Measurements from ENCODE around the gene ADAMTS18. TPM values are rescaled to one million over a fixed set of nuclear protein-coding genes. Genes with fewer than 3 reads are reported as not detected.

ADAMTS18 gene
- total and polyA plus RNA-seq, 2 of the 8 experiments (the other 6 are each of a cell fraction or from before 2014, with no cell fraction given) = 0.05 to 0.19 TPM

GRCh38 chr16:77236063-77236511, 198.7 kb downstream of the ADAMTS18 start:
- no peak overlapping the region for H2AK5ac ChIP-seq (ENCODE audit: low read depth, low read length)
- 9% methylated on average over 21 of the region's 21 CpGs; no CpG with 5 or more reads in 1 of the 2 experiments for WGBS, 2 experiments (ENCODE audit: extremely low coverage in 1 of 2, insufficient coverage in 1 of 2, insufficient read length in 1 of 2, insufficient replicate concordance in 2 of 2, low coverage in 1 of 2, low lambda C conversion rate in 2 of 2, missing lambda C conversion rate in 1 of 2)
- H4K8ac ChIP-seq (ENCODE audit: extremely low read depth, insufficient read depth, low read length) = no peak overlapping the region
- no peak overlapping the region for H3K14ac ChIP-seq (ENCODE audit: insufficient read length)
- H2BK15ac ChIP-seq (ENCODE audit: low read length) = no peak overlapping the region
- H3K36me3 ChIP-seq (ENCODE audit: control insufficient read depth in 2 of 4, insufficient read depth in 4 of 4, low read length in 3 of 4) = no peaks in the 10 kb centered on the region
- no peak overlapping the region for H3K4ac ChIP-seq (replicated peaks; ENCODE audit: insufficient read length, low read depth, low read length)
- no peaks in the 10 kb centered on the region; a peak in 1 of 7 replicates for H3K27me3 ChIP-seq (replicated peaks in 1 of 4; ENCODE audit: control insufficient read depth in 3 of 4, extremely low read depth in 1 of 4, insufficient read depth in 3 of 4, low read length in 3 of 4)
- FAIRE-seq (peak; percentile 80), DNase-seq (ENCODE audit: low read depth in 1 of 2, low spot score in 2 of 2) (peak; percentile 79 to 98)
- no peak overlapping the region for H2BK12ac ChIP-seq (ENCODE audit: low read depth, low read length)
- no peaks in the 10 kb centered on the region for H3K9me3 ChIP-seq (ENCODE audit: insufficient read depth in 2 of 2, low read depth in 1 of 2, low read length in 1 of 2)
- peak overlapping the region; percentile 81 for H4K91ac ChIP-seq (replicated peaks; ENCODE audit: insufficient read length, low read length)
- no peak overlapping the region for H2BK120ac ChIP-seq (replicated peaks; ENCODE audit: low read depth, low read length)
- peaks cover 0 to 11% (median 7%) of the 10 kb centered on the region in 4 experiments; a peak in 4 of 7 replicates for H3K4me1 ChIP-seq (replicated peaks in 1 of 4; ENCODE audit: control insufficient read depth in 3 of 4, insufficient read depth in 4 of 4, low read length in 3 of 4)
- no peak overlapping the region for H2BK5ac ChIP-seq (ENCODE audit: low read depth, low read length)
- no peak overlapping the region for H3K23ac ChIP-seq (ENCODE audit: insufficient read length)
- ChIA-PET POLR2A (ENCODE audit: partially characterized antibody) (no interaction called here), CTCF (ENCODE audit: partially characterized antibody) (interaction anchor here (0.6 to 10.3 kb wide), 38 partner anchors 8 to 818 kb away, joined by 3 to 234 read pairs (median 4); partner anchors contain the start of gene ADAMTS18)
- H3K79me2 ChIP-seq (ENCODE audit: control insufficient read depth in 1 of 2, insufficient read depth in 2 of 2, low read length in 2 of 2) = no peaks in the 10 kb centered on the region
- H3K56ac ChIP-seq (replicated peaks; ENCODE audit: insufficient read length, low read depth, low read length) = no peak overlapping the region
- H3K18ac ChIP-seq (ENCODE audit: extremely low read depth, low read length) = no peak overlapping the region
- no peak overlapping the region for H3K9ac ChIP-seq (replicated peaks in 1 of 4; ENCODE audit: extremely low read depth in 1 of 4, low read depth in 3 of 4, low read length in 3 of 4)
- H4K20me1 ChIP-seq (replicated peaks in 1 of 2; ENCODE audit: control insufficient read depth in 1 of 2, insufficient read depth in 2 of 2, low read length in 2 of 2) = no peaks in the 10 kb centered on the region
- H2AFZ ChIP-seq (ENCODE audit: low read length) = no peak overlapping the region; the same call in none of the 2 replicates
- no peak overlapping the region for H4K5ac ChIP-seq (ENCODE audit: insufficient read length, low read depth, low read length)
- H3K23me2 ChIP-seq (ENCODE audit: low read depth, low read length) = no peaks in the 10 kb centered on the region
- H3K4me2 ChIP-seq (ENCODE audit: insufficient read depth in 1 of 2, low read depth in 2 of 2, low read length in 2 of 2) = no peak overlapping the region
- no peaks in the 10 kb centered on the region for H3K79me1 ChIP-seq (ENCODE audit: low read depth, low read length)
- no peak overlapping the region; the same call in 1 of the 2 replicates for H2BK20ac ChIP-seq (ENCODE audit: low read length)
- no peak overlapping the region for H3K4me3 ChIP-seq (ENCODE audit: extremely low read depth in 1 of 4, insufficient read depth in 2 of 4, low read depth in 3 of 4, low read length in 4 of 4)
- H3K27ac ChIP-seq (ENCODE audit: low read depth, low read length) = no peak overlapping the region
- TF ChIP-seq, protein P1, sequence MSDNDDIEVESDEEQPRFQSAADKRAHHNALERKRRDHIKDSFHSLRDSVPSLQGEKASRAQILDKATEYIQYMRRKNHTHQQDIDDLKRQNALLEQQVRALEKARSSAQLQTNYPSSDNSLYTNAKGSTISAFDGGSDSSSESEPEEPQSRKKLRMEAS (IDR thresholded peaks at IDR 0.05) = peak; percentile 82
- peak in 1 of 2 experiments; percentile 44; a peak in 1 of 3 replicates for TF ChIP-seq EP300 (IDR thresholded peaks at IDR 0.05; ENCODE audit: borderline replicate concordance in 1 of 2, low read depth in 2 of 2, low read length in 2 of 2)
- no peak for TF ChIP-seq TAF7 (optimal IDR thresholded peaks at IDR 0.05; ENCODE audit: borderline replicate concordance, low read depth, low read length)
- peak; percentile 66 for TF ChIP-seq E2F6 (IDR thresholded peaks at IDR 0.05)
- TF ChIP-seq, protein P2, sequence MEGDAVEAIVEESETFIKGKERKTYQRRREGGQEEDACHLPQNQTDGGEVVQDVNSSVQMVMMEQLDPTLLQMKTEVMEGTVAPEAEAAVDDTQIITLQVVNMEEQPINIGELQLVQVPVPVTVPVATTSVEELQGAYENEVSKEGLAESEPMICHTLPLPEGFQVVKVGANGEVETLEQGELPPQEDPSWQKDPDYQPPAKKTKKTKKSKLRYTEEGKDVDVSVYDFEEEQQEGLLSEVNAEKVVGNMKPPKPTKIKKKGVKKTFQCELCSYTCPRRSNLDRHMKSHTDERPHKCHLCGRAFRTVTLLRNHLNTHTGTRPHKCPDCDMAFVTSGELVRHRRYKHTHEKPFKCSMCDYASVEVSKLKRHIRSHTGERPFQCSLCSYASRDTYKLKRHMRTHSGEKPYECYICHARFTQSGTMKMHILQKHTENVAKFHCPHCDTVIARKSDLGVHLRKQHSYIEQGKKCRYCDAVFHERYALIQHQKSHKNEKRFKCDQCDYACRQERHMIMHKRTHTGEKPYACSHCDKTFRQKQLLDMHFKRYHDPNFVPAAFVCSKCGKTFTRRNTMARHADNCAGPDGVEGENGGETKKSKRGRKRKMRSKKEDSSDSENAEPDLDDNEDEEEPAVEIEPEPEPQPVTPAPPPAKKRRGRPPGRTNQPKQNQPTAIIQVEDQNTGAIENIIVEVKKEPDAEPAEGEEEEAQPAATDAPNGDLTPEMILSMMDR (IDR thresholded peaks at IDR 0.05; ENCODE audit: control extremely low read depth in 1 of 3, insufficient read depth in 1 of 3, low read depth in 1 of 3, low read length in 3 of 3) = peak; percentile 99 to 100 (median 100)
- TF ChIP-seq RFX5 (IDR thresholded peaks at IDR 0.05; ENCODE audit: borderline replicate concordance, low read depth, low read length) = no peak
- TF ChIP-seq TBP (IDR thresholded peaks at IDR 0.05; ENCODE audit: low read depth, low read length) = peak; percentile 15; the same call in 1 of the 2 replicates
- peak; percentile 80 for TF ChIP-seq CREB1 (IDR thresholded peaks at IDR 0.05)
- TF ChIP-seq YY1 (IDR thresholded peaks at IDR 0.05; ENCODE audit: low read depth, low read length) = peak; percentile 50; the same call in 1 of the 2 replicates
- TF ChIP-seq JUN (IDR thresholded peaks at IDR 0.05; ENCODE audit: low read depth, low read length) = no peak

All from H1 (cell line).